Right atrium auricular region (tissue), 2 donors: ENCODE results near the gene IFRD2. TPM values are rescaled to one million over a fixed set of nuclear protein-coding genes. Genes with fewer than 3 reads are reported as not detected.
A peak's percentile ranks its signal among the peaks of the same experiment; 100 is the strongest.

Source experiments
- DNase-seq: peaks from one replicate; pipeline ENCODE4 v3.0.0-alpha.2; 2019; ENCODE audit warnings: low spot score
- H3K27ac ChIP-seq, 2 donors: fragments of 200-600 bp; sonication (generic); 1 replicate in 1 of 2; 2 replicates in 1 of 2; pipeline ENCODE4 v1.5.1; 2016 to 2019
- H3K27me3 ChIP-seq, 2 donors: fragments of 200-600 bp; sonication (generic); one replicate each; pipeline versions ENCODE4 v1.5.1 to v1.6.0; 2017 to 2019
- H3K36me3 ChIP-seq: fragments of 200-600 bp; sonication (generic); one replicate; pipeline ENCODE4 v1.5.1; 2016
- H3K4me1 ChIP-seq, 2 donors: fragments of 200-600 bp; sonication (generic); one replicate each; pipeline versions ENCODE4 v1.5.1 to v1.6.0; 2017 to 2019
- H3K4me3 ChIP-seq, 2 donors: fragments of 200-600 bp; sonication (generic); 1 replicate in 1 of 2; 2 replicates in 1 of 2; pipeline ENCODE4 v1.5.1; 2017 to 2019; ENCODE audit warnings: mild to moderate bottlenecking in 1 of 2, moderate library complexity in 1 of 2
- H3K9me3 ChIP-seq, 2 donors: fragments of 200-600 bp; sonication (generic); one replicate each; pipeline ENCODE4 v1.5.1; 2019
- total RNA-seq, 2 donors: library from RNA; depleted of rRNA; stranded (reverse); fragments of >200 nt; gene quantifications; one replicate each; pipeline ENCODE4 v1.1.0, GENCODE V29; 2016
- TF ChIP-seq, protein P1 (sequence below), 2 donors: fragments of 200-600 bp; sonication (generic); IDR thresholded peaks; one replicate each; pipeline ENCODE4 v1.5.1; 2019; ENCODE audit warnings: antibody characterized with exemption in 2 of 2

Gene IFRD2
- total RNA-seq, 2 donors from 2014 or later: 51.0 to 58.5 TPM

GRCh38 chr3:50333744-50334328 lies 41.6 kb upstream of the IFRD2 start:
- peak overlapping the region; percentile 10 to 90 for H3K4me3 ChIP-seq
- peaks cover 0 to 65% of the 10 kb centered on the region in 2 donors for H3K4me1 ChIP-seq
- H3K36me3 ChIP-seq: peaks cover 39% of the 10 kb centered on the region
- H3K27me3 ChIP-seq: no peaks in the 10 kb centered on the region
- peak; percentile 93 for DNase-seq
- TF ChIP-seq, protein P1, sequence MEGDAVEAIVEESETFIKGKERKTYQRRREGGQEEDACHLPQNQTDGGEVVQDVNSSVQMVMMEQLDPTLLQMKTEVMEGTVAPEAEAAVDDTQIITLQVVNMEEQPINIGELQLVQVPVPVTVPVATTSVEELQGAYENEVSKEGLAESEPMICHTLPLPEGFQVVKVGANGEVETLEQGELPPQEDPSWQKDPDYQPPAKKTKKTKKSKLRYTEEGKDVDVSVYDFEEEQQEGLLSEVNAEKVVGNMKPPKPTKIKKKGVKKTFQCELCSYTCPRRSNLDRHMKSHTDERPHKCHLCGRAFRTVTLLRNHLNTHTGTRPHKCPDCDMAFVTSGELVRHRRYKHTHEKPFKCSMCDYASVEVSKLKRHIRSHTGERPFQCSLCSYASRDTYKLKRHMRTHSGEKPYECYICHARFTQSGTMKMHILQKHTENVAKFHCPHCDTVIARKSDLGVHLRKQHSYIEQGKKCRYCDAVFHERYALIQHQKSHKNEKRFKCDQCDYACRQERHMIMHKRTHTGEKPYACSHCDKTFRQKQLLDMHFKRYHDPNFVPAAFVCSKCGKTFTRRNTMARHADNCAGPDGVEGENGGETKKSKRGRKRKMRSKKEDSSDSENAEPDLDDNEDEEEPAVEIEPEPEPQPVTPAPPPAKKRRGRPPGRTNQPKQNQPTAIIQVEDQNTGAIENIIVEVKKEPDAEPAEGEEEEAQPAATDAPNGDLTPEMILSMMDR (IDR thresholded peaks at IDR 0.05): no peak
- peak overlapping the region; percentile 99 for H3K27ac ChIP-seq
- H3K9me3 ChIP-seq: no peaks in the 10 kb centered on the region

DNA sequence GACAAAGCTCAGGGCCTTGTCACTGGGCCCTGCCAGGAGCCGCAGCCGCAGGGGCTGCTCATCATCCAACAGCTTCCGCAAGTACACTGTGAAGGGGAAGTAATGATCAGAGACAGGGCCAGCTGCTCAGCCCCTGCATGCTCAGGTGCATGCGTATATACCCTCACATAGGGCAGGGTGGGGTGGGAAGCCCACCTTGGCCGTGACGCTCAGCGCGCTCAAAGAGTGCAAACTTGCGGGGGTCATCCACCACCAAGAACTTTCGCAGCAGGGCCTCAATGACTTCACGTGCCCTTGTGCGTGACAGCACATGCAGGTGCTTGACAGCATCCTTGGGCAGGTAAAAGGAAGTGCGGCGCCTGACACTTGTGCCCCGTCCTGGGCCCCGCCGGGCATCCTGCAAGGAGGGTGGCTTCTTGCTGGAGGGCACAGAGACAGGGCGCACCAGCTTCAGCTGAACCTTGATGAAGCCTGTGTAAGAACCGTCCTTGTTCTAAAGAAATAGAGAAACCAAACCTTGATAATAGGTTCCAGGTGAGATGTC lies 39.2 kb upstream of the IFRD2 start:
- TF ChIP-seq, protein P1 (IDR thresholded peaks at IDR 0.05): no peak

DNA sequence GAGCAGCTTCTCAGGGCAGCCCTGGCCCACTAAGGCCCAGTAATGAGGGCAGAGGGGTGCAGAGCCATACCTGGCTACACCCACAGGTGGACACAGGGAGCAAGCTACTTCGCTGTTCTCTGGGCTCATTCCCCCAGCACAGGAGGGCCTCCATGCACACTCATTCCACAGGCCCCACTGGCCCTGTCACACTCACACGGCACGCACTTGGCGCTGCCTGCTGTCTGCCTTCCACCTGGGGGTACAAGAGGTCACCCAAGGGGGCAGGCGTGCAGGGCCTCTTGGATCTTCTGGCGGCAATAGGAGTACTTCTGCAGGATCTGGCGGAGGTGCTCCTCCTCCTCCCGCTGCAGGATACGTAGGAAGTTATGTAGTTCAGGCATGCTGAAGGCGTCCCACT lies 38.1 kb upstream of the IFRD2 start:
- Histone ChIP-seq H3K4me3 (no peak overlapping the region), H3K27ac (no peak overlapping the region), H3K36me3 (peaks cover 47% of the 10 kb centered on the region), H3K27me3 (no peaks in the 10 kb centered on the region), H3K9me3 (no peaks in the 10 kb centered on the region), H3K4me1 (peaks cover 0 to 62% of the 10 kb centered on the region in 2 donors)
- TF ChIP-seq, protein P1 (IDR thresholded peaks at IDR 0.05): no peak
- no peak for DNase-seq

More for the DNA sequence above, 39.2 kb upstream of the IFRD2 start:
- Histone ChIP-seq H3K9me3 (no peaks in the 10 kb centered on the region), H3K4me1 (peaks cover 0 to 70% of the 10 kb centered on the region in 2 donors), H3K27ac (peak overlapping the region in 1 of 2 donors; percentile 3), H3K4me3 (no peak overlapping the region), H3K27me3 (no peaks in the 10 kb centered on the region), H3K36me3 (peaks cover 39% of the 10 kb centered on the region)
- DNase-seq: no peak

GRCh38 chr3:50327943-50328691 lies 35.9 kb upstream of the IFRD2 start, which contains the start of gene TUSC2:
TUSC2 (minus strand) TSS chr3:50328223; CDS start chr3:50328099, 124 bp downstream.
- DNase-seq: peak; percentile 98
- Histone ChIP-seq H3K9me3 (no peaks in the 10 kb centered on the region), H3K4me3 (peak within 1 kb of the TSS; percentile 92 to 100), H3K27me3 (no peaks in the 10 kb centered on the region), H3K27ac (peak within 1 kb of the TSS; percentile 85 to 91), H3K4me1 (peaks cover 0 to 63% of the 10 kb centered on the region in 2 donors), H3K36me3 (peaks cover 47% of the 10 kb centered on the region)
- TF ChIP-seq, protein P1 (IDR thresholded peaks at IDR 0.05): no peak

DNA sequence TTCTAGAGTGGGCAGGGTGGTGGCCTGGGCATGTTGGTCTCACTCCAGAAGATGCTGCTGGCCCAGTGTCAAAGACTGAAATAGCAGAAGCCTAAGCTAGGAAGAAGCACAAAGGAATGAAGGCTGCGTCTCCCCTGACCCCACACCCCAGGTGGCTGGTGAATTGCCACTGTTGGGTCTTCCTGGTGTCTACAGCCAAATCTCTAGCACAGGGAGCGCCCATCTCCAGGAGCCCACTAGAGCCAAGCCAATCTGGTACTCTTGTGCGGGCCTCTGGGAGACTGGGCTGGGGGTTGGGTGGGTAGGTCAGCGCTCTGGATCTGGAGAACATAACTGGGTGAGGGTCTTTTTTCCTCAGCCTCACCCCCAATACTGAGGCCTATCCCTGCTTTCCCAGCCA lies 34.9 kb upstream of the IFRD2 start:
- H3K9me3 ChIP-seq: no peaks in the 10 kb centered on the region
- peak overlapping the region in 1 of 2 donors; percentile 91 for H3K27ac ChIP-seq
- H3K4me1 ChIP-seq: peaks cover 0 to 63% of the 10 kb centered on the region in 2 donors
- H3K4me3 ChIP-seq: peak overlapping the region; percentile 92 to 100
- TF ChIP-seq, protein P1 (IDR thresholded peaks at IDR 0.05): no peak
- no peak for DNase-seq
- peaks cover 39% of the 10 kb centered on the region for H3K36me3 ChIP-seq
- no peaks in the 10 kb centered on the region for H3K27me3 ChIP-seq
